ENCODE results near the gene ERCC4.

Gene ERCC4

GRCh38 chr16:13984794-13985193 lies 64.8 kb downstream of the ERCC4 start:
- no peak overlapping the region for H3K4me3 Mint-ChIP-seq
- no peak for TF ChIP-seq CTCF (IDR thresholded peaks at IDR 0.05; ENCODE audit: unreplicated experiment in 3 of 3)
- H3K27ac Mint-ChIP-seq = peak overlapping the region in 1 of 3 experiments; percentile 82
- H3K27me3 Mint-ChIP-seq (ENCODE audit: low read depth) = no peaks in the 10 kb centered on the region
- peaks cover 11% of the 10 kb centered on the region for H3K4me1 Mint-ChIP-seq
- H3K9me3 Mint-ChIP-seq = peaks cover 10% of the 10 kb centered on the region
- H3K36me3 Mint-ChIP-seq (ENCODE audit: low read depth) = no peaks in the 10 kb centered on the region

- Mint-ChIP-seq H3K4me3 (no peak overlapping the region), H3K27me3 (ENCODE audit: low read depth) (no peaks in the 10 kb centered on the region), H3K4me1 (peaks cover 11% of the 10 kb centered on the region), H3K9me3 (no peaks in the 10 kb centered on the region), H3K27ac (no peak overlapping the region), H3K36me3 (ENCODE audit: low read depth) (no peaks in the 10 kb centered on the region)
- TF ChIP-seq CTCF (IDR thresholded peaks at IDR 0.05; ENCODE audit: unreplicated experiment in 3 of 3) = no peak
Measured at GRCh38 chr16:13988038-13988437, 68.1 kb downstream of the ERCC4 start.

GRCh38 chr16:13992322-13992721 lies 72.4 kb downstream of the ERCC4 start:
- H3K27me3 Mint-ChIP-seq (ENCODE audit: low read depth) = no peaks in the 10 kb centered on the region
- H3K9me3 Mint-ChIP-seq = no peaks in the 10 kb centered on the region
- no peak overlapping the region for H3K4me3 Mint-ChIP-seq
- H3K4me1 Mint-ChIP-seq = peaks cover 6% of the 10 kb centered on the region
- no peak for TF ChIP-seq CTCF (IDR thresholded peaks at IDR 0.05; ENCODE audit: unreplicated experiment in 3 of 3)
- H3K27ac Mint-ChIP-seq = no peak overlapping the region
- H3K36me3 Mint-ChIP-seq (ENCODE audit: low read depth) = no peaks in the 10 kb centered on the region

- no peaks in the 10 kb centered on the region for H3K9me3 Mint-ChIP-seq
- no peak for TF ChIP-seq CTCF (IDR thresholded peaks at IDR 0.05; ENCODE audit: unreplicated experiment in 3 of 3)
- H3K4me3 Mint-ChIP-seq = no peak overlapping the region
- no peak overlapping the region for H3K27ac Mint-ChIP-seq
- H3K4me1 Mint-ChIP-seq = peaks cover 10% of the 10 kb centered on the region
- no peaks in the 10 kb centered on the region for H3K27me3 Mint-ChIP-seq (ENCODE audit: low read depth)
- no peaks in the 10 kb centered on the region for H3K36me3 Mint-ChIP-seq (ENCODE audit: low read depth)
Measured at GRCh38 chr16:13992976-13993375, 73.0 kb downstream of the ERCC4 start.

- H3K9me3 Mint-ChIP-seq = no peaks in the 10 kb centered on the region
- H3K36me3 Mint-ChIP-seq (ENCODE audit: low read depth) = no peaks in the 10 kb centered on the region
- peaks cover 16% of the 10 kb centered on the region for H3K4me1 Mint-ChIP-seq
- H3K27ac Mint-ChIP-seq = no peak overlapping the region
- H3K27me3 Mint-ChIP-seq (ENCODE audit: low read depth) = peaks cover 4% of the 10 kb centered on the region
- no peak overlapping the region for H3K4me3 Mint-ChIP-seq
- TF ChIP-seq CTCF (IDR thresholded peaks at IDR 0.05; ENCODE audit: unreplicated experiment in 3 of 3) = no peak
Measured at GRCh38 chr16:13994239-13995106, 74.5 kb downstream of the ERCC4 start.

GRCh38 chr16:13995194-13995593 lies 75.2 kb downstream of the ERCC4 start:
- H3K4me3 Mint-ChIP-seq = no peak overlapping the region
- TF ChIP-seq CTCF (IDR thresholded peaks at IDR 0.05; ENCODE audit: unreplicated experiment in 3 of 3) = no peak
- H3K27me3 Mint-ChIP-seq (ENCODE audit: low read depth) = peaks cover 4% of the 10 kb centered on the region
- H3K4me1 Mint-ChIP-seq = peaks cover 24% of the 10 kb centered on the region
- H3K36me3 Mint-ChIP-seq (ENCODE audit: low read depth) = no peaks in the 10 kb centered on the region
- no peak overlapping the region for H3K27ac Mint-ChIP-seq
- H3K9me3 Mint-ChIP-seq = no peaks in the 10 kb centered on the region

Data from nephron (organoid).